HG03095 (cell line): ENCODE measurements around the gene DPM3.
A peak's percentile ranks its signal among the peaks of the same experiment; 100 is the strongest.
"Not testable (repeated sequence)": the region's sequence is repeated elsewhere in the genome, so short reads cannot be mapped to it uniquely, and the experiment has no call there.

Experiments
- ATAC-seq: cut with Tn5 transposase; IDR thresholded peaks from one replicate; pipeline ENCODE4 v1.9.1; 2021; ENCODE audit warnings: moderate library complexity; ENCODE audit not compliant: unreplicated experiment

The DPM3 gene

DNA sequence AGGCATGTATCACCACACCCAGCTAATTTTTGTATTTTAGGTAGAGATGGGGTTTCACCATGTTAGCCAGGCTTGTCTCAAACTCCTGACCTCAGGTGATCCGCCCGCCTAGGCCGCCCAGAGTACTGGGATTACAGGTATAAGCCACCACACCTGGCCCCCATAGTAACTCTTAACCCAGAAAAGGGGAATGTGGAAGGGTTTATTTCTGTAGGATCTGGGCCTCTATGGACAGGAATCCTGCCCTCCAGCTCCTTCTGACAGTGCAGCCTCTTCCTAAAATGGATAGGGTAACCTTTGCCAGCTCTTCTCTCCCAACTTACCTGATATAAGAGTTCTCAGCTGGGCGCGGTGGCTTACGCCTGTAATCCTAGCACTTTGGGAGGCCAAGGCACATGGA is 22.3 kb upstream of the DPM3 start:
- not testable (repeated sequence) for ATAC-seq

DNA sequence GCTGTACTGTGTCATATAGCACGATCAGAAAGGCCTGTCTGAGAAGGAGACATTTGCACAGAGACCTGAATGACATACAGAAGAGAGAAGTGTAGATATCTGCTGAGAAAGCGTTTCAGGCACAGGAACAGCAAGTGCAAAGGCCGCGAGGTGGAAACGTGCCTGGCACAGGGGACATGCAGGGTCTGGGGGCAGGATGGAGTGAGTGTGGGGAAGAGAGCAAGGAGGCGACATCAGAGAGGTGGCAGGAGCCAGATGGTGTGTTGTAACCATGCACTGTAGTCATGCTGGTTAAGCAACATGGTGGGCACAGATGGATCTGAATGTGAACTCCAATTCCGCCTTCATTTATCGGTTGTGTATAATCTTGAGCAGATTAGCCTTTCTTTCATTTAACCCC is 19.8 kb upstream of the DPM3 start:
- no peak for ATAC-seq

DNA sequence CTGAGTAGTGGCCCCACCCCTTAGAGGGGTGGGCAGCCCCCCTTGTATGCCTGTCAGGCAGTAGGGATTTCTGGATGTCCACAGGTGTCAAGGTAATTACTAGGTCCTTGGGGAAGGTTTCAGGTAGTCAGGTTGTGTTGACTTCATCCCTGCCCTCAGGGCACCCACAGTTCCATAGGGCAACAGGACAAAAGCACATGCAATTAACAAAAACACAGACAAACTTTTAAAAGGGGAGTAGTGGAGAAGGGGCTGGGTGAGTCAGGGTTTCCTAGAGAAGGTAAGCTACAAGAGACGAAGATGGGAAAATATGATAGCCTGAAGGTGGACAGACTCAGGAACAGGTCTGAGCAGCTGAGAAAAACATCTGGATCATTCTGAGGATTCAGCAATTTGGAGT is 18.7 kb upstream of the DPM3 start:
- ATAC-seq: no peak

DNA sequence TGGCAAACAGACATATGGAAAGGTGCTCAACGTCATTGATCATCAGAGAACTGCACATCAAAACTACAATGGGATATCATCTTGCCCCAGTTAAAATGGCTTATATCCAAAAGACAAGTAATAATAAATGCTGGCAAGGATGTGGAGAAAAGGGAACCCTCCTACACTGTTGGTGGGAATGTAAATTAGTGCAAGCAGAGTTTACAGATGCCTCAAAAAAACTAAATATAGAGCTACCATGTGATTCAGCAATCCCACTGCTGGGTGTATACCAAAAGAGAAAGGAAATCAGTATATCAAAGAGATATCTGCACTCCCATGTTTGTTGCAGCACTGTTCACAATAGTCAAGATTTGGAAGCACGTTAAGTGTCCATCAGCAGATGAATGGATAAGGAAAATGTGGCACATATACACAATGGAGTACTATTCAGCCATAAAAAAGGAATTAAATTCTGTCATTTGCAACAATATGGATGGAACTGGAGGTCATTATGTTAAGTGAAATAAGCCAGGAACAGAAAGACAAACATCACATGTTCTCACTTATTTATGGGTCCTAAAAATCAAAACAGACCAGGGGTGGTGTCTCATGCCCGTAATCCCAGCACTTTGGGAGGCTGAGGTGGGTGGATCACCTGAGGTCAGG is 15.8 kb upstream of the DPM3 start:
- ATAC-seq: not testable (repeated sequence)

DNA sequence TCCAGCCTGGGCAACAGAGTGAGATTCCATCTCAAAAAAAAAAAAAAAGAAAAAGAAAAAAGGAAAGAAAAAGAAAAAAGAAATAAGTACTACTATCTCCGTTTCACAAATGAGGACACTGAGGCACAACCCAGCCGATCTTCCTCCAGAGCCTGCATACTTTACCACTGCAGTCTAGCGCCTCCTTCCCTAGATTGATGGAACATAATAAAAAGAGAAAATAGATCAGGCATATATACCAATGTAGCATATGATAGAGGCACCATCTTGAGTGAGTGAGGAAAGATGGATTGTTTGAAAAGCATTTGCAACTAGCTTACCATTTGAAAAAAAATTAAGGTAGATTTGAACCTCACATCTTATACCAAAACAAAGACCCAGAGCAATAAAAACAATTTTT is 5.2 kb upstream of the DPM3 start:
- no peak for ATAC-seq

DNA sequence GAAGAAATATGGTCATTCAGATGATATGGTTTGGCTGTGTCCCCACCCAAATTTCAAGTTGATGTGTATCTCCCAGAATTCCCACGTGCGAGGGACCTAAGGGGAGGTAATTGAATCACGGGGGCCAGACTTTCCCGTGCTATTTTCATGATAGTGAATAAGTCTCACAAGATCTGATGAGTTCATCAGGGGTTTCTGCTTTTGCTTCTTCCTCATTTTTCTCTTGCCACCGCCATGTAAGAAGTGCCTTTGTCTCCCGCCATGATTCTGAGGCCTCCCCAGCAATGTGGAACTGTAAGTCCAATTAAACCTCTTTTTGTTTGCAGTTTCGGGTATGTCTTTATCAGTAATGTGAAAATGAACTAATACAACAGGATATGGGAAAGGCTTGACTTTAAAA is 1.4 kb upstream of the DPM3 start:
- no peak for ATAC-seq

DNA sequence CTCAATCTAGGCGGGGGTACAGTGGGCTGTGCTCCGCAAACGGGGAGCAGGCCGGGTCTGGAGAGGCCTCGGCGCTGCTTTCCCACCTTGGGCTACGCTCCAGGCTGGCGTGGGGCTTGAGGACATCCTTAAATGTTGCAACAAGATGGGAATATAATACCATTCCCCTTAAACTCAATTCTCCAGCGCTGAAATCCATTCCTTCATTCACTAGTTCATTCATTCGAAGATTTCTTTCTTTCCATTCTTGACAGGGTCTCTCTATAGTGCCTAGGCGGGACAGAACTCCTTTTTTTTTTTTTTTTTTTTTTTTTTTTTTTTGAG is 261 bp upstream of the DPM3 start:
- ATAC-seq: no peak

DNA sequence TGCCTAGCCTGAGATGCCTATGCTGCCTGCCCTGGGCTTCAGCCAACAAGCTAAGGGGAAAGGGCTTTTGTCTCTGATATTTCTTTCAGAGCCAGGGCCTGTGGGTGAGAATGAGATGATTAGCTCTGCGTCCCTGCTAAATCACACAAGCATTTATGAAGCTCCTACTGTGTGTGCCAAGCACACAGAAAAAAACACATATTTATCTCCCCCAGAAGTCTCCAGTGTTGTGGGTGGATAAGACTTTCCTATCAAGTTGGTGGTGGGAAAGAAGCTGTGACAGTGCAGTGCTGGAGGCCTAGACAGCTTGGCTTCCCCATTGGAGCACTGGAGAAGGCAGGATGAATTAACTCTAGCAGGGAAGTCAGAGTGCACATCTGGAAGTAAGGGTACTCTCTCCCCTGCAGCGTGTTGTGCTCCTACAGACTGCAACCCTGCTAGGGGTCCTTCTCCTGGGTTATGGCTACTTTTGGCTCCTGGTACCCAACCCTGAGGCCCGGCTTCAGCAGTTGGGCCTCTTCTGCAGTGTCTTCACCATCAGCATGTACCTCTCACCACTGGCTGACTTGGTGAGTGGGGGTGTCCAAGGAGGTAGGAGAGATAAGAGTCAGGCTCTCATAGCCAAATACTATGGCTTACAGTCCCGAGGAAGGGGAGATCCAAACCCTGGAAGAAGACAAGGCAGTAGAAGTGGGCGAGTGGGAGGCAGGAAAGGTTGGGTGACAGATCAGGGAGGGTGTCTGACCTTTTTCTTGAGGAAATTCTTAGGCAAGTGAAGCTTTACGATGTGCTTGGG is 3.0 kb downstream of the DPM3 start:
- ATAC-seq: no peak

DNA sequence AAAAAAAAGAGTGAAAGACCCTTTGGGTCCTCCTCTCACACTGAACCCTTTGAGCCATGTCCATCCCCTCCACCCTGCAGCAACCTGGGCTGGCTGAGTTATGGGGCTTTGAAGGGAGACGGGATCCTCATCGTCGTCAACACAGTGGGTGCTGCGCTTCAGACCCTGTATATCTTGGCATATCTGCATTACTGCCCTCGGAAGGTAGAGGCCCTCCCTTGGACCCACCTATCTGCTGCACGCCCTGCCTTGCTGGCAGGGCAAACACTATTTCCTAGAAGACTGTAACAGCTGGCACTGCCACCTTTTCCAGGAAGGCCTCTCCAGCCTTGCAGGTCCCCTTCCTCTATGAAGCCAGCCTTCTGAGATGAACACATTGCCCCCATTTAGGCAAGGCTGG is 3.6 kb downstream of the DPM3 start:
- no peak for ATAC-seq

DNA sequence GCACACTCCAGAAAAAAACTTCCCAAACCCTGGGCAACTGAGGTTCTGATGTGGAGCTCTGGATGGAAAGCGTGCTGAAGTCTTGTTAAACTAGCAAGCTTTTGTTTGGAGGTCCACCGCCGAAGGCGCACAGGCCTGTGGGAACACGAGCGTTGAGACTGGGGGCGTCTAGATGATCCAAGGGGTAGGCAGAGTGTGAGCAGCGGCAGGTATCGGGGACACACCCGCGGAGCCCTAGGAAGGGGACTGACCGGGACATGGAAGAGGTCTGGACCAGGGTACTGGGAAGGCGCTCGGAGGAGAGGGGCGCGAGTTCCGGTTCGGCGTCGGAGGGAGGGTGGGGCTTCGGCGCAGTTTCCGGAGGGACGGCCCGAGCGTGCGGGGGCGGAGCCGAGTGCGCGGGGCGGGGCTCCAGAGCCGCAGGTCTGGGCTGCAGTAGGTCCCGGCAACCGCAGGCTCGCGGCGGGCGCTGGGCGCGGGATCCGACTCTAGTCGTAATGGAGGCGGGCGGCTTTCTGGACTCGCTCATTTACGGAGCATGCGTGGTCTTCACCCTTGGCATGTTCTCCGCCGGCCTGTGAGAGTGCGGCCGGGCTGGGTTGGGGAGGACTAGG is 4.8 kb downstream of the DPM3 start, which contains the start of gene SLC50A1:
TSS of gene SLC50A1 (plus strand) at position 438 of the 614 bp plus-strand sequence. CDS start at position 498, 60 bp downstream.
- peak; percentile 57 for ATAC-seq

DNA sequence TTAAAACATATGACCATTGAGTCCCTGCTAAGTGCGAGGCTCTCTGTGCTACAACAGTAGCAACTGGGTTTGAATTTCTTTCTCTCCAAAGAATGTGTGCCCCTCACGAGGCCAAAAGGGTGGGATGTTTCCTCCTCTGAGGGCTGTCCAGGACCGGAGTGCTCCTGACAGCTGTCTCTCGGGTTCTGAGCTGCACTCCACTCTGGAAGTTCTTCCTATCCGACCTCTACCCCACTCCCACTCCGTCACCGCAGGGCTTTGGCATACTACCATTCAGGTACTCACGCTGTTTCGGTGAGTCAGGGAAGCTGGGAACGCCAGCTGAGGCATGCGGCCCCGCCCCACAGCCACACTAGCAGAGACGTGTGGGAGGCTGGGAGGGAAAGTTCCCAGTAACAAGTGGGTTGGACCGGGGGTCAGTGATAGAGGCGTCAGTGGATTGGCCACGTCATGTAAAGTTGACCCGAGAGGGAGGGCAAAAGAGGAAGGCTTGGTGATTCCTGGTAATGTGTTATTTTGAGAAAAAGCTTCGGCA is 5.4 kb downstream of the DPM3 start:
- no peak for ATAC-seq

DNA sequence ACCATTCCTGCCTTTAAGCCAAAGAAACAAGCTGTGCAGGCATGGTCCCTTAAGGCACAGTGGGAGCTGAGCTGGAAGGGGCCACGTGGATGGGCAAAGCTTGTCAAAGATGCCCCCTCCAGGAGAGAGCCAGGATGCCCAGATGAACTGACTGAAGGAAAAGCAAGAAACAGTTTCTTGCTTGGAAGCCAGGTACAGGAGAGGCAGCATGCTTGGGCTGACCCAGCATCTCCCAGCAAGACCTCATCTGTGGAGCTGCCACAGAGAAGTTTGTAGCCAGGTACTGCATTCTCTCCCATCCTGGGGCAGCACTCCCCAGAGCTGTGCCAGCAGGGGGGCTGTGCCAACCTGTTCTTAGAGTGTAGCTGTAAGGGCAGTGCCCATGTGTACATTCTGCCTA is 6.0 kb downstream of the DPM3 start:
- no peak for ATAC-seq

DNA sequence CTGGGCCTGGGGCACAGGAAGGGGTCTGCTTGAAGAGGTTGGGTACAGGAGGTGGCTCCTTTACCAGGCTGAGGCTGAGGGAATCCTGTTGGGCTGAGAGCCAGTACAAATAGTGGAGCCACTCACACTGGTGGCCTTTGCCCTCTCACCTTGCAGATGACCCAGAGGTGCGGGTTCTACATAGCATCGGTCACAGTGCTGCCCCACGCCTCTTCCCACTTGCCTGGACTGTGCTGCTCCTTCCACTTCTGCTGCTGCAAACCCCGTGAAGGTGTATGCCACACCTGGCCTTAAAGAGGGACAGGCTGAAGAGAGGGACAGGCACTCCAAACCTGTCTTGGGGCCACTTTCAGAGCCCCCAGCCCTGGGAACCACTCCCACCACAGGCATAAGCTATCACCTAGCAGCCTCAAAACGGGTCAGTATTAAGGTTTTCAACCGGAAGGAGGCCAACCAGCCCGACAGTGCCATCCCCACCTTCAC is 6.5 kb downstream of the DPM3 start:
- ATAC-seq: no peak

DNA sequence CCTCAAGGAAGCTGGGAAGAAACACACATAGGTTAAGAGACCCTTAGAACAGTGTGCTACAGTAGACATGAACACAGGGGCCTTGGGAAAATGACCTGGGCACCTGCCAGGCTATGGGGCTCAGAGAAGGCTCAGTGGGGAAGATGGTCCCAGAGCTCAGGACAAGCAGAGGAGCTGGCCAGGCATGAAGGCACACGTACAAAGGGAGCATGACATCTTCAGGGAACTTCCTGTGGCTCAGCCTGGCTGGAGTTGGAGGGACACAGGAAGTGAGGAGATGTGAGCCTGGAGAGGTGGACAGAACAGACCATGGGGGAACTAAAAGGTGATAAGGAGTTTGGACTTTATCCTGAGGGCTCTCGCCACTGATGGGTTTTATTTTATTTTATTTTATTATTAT is 8.5 kb downstream of the DPM3 start:
- ATAC-seq: no peak

DNA sequence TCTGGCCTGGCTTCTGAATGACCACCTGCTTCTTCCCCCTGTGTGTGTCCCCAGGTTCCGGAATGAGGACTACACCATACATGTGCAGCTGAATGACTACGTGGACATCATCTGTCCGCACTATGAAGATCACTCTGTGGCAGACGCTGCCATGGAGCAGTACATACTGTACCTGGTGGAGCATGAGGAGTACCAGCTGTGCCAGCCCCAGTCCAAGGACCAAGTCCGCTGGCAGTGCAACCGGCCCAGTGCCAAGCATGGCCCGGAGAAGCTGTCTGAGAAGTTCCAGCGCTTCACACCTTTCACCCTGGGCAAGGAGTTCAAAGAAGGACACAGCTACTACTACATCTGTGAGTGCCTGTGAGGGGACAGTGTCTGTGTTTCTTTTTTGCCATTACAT is 9.0 kb downstream of the DPM3 start:
- no peak for ATAC-seq

DNA sequence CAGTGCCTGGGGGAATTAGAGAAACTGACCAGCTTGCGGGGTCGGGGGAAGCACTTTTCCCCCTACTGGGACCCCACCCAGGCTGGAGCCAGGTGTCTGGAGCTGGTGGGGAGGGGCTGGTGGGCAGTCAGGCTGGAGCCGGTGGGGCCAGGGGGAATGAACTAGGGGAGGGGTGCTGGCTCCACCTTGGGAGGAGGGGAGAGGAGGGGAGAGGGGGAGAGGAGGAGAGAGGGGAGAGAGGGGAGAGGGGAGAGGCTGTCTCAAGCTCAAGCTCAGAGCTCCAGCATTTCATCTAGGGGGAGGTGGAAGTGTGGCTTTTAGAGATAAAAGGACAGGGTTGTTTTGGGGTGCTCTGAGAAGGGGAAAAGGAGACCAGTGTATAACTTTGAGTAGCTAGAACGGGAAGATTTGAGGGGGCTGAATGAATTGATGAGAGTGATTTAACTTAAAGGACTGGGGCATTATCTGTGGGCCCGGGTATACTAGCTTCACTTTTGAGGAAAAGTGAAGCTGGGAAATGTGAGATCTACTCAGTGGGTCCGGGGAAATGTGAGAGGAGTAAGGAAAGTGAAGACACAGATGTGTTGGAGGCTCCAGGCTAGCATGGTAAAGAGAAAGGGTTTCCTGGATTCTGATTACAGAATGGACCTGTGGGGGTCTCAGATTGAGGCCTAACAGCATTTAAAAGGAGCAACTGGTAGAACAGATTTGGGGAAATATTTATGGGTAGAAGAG is 9.9 kb downstream of the DPM3 start:
- ATAC-seq: no peak

DNA sequence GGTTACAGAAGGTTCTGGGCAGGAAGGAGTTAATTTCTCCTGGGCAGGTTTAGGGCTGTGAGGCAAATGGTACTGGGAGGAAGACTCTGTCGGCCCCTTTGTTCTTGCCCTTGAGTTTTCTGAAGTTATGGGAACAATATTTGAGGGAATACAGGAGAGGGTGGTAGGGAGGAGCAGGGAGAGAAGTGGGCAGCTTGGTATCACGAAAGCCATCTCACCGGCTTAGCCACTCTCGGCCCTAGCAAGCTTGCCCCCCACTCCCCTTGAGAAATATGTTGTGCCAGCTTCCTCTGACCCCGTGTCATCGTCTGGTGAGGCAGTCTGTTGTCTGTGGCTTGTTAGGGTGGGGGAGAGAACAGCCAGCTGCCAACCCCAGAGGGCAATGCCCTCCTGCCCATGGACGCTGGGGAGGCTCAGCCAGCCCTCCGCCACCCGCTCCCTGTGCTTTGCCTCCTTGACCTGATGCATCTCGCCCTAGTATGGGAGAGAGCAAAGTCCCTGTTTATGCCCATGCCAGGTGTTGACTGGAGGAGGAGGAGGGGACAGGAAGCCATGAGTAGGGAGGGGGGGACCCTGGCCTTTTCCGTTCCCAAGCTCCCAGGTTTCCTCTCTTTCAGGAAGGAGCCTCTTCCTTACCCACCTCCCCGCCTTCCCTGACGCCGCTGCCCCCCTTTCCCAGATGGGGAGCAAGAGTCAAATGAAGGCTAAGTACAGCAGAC is 11.4 kb downstream of the DPM3 start:
- ATAC-seq: no peak

DNA sequence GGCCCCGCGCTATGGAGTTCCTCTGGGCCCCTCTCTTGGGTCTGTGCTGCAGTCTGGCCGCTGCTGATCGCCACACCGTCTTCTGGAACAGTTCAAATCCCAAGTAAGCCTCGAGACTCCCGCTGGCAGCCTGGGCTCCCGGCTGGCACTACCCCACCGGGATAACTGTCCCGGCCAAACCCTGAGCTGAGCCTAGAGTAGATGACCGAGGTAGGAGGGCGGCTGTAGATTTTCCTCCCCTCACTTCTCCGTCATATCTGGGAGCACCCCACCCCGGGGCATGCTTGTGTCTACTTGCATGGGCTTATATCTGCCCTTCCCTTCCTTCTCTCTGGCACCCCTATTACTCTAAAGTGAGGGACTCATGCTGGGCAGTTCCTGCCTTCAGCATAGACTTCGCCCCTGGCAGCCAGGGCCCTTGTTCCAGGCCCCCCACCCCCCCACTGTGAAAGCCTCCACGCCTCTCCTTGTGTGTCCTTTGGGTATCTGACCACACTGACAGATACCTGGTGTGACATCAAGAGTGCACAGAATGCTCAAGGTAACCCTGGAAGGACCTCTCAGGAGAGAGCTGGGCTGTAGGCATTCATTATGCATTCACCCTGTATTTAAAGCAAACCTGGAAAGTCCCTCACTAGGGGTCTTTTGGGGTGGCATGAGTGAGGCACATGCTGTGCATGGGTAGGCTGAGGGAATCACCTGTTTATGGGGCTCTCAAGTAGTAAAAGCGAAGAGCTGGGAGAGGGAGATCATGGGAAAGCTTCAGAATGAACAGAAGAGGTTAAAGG is 12.2 kb downstream of the DPM3 start:
- no peak for ATAC-seq

DNA sequence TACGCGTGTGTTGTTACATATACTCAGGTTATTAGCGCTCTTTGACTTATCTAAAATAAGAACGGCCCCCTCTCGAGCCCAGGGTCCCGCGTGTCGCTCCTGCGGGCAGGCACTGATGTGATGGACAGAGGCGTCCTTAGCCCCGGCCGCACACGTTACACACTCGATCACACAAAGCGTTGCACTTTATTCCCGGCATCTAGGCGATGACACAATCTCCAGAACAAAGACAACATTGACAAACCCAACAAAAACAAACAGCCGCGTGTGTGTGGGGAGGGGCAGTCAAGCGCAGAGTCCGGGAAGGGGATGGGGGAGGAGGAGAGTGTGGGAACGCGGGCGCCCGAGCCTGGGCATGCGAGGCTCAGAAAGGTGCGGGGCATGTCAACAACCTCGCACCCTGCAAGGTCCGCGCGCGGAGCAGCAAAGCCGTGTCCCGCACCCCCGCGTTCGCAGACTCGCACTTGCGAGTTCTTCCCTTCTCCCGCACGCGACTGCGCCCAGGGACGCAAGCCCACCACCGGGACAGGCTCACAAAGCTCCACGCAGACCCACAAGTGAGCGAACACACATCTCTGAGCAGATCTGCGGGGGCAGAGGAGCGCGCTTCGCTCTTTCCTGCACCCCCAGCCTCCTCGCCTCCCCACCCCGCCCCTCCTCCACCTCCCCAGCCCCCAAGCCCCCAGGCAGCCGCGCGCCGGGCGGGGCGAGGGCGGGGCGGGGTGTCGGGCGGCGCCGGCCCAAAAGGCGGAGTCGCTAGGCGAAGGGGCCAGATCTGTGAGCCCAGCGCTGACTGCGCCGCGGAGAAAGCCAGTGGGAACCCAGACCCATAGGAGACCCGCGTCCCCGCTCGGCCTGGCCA is 13.0 kb downstream of the DPM3 start, which contains the start of gene EFNA1:
TSS of gene EFNA1 (plus strand) at position 772 of the 862 bp plus-strand sequence. CDS start 102 bp downstream, outside the sequence.
- ATAC-seq: no peak
